OCI-M2 (cell line): ENCODE data around the gene NLRP14.

Source experiments
- DNase-seq: peaks from one replicate; lab custom pipeline; 2025; ENCODE audit not compliant: unreplicated experiment; lab: John Stamatoyannopoulos, UW

The NLRP14 gene, protein sequence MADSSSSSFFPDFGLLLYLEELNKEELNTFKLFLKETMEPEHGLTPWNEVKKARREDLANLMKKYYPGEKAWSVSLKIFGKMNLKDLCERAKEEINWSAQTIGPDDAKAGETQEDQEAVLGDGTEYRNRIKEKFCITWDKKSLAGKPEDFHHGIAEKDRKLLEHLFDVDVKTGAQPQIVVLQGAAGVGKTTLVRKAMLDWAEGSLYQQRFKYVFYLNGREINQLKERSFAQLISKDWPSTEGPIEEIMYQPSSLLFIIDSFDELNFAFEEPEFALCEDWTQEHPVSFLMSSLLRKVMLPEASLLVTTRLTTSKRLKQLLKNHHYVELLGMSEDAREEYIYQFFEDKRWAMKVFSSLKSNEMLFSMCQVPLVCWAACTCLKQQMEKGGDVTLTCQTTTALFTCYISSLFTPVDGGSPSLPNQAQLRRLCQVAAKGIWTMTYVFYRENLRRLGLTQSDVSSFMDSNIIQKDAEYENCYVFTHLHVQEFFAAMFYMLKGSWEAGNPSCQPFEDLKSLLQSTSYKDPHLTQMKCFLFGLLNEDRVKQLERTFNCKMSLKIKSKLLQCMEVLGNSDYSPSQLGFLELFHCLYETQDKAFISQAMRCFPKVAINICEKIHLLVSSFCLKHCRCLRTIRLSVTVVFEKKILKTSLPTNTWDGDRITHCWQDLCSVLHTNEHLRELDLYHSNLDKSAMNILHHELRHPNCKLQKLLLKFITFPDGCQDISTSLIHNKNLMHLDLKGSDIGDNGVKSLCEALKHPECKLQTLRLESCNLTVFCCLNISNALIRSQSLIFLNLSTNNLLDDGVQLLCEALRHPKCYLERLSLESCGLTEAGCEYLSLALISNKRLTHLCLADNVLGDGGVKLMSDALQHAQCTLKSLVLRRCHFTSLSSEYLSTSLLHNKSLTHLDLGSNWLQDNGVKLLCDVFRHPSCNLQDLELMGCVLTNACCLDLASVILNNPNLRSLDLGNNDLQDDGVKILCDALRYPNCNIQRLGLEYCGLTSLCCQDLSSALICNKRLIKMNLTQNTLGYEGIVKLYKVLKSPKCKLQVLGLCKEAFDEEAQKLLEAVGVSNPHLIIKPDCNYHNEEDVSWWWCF

DNA sequence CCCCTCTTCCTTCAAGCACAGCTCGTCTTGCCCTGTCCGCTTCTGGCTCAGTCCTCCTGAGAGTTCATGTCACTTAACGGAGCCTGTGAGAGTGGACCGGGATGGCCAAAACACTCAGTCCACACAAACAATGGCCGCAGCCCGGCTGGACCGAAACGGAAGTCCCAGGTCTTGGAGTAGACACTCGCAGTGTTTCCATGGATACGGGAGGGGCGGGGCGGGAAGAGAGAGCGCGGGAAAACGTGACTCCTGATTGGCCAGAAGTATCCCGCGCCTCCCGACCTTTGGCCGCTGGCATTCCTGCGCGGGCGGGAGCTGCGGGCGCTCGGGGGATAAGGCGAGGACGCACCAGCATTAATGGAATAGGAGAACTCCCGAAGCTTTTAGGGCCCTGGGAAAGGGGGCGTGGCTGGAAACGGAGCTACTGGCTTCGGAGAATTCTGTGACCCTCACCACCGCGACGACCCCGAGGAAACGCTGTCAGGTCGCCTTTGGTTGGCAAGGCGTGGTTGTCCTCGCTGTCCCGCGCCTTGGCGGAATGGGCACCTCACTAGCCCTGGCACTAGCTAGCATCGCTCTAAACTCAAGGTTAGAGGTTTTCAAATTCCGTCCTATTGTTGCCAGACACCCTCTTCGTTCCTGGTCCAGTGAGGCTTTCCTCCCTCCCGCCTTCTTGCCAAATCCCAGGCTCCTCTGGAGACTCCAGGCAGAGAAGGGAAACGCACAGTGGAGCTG, at the start of gene NLRP14, which contains the start of gene ZNF214:
TSS of gene NLRP14 (plus strand) at position 297 of the 735 bp plus-strand sequence. CDS start 18,108 bp downstream, outside the sequence.
TSS of gene ZNF214 (minus strand) at position 164 of the 735 bp plus-strand sequence. CDS start 17,511 bp downstream, outside the sequence.
- DNase-seq, result no peak

DNA sequence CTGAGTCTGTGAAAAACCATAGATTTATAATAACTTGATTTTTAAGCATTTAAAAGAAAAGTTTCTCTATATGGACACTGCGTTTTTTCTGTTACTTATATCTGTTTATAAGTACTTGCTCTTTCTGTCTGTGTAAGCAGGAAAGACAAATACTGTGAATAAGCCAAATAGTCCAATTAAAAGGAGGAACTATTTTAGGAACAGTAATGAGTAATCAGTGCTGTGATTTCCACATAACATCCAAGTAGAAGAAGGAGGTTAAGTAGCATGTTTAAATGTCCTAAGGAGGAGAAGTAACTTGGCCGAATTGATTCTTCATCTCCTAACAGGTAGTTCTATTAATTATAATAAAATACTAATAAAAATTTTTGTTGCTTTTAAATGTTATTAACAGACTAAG, 40.9 kb upstream of the NLRP14 start:
- no peak for DNase-seq

DNA sequence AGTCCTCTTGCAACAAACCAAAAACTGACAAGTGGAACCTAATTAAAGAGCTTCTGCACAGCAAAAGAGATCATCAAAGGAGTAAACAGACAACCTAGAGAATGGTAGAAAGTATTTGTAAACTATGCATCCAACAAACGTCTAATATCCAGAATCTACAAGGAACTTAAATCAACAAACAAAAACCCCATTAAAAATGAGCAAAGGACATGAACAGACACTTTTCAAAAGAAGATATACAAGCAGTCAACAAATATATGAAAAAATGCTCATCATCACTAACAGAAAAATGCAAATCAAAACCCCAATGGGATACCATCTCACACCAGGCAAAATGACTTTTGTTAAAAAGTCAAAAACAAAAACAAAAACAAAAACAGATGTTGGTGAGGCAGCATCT, 33.8 kb upstream of the NLRP14 start:
- no peak for DNase-seq

DNA sequence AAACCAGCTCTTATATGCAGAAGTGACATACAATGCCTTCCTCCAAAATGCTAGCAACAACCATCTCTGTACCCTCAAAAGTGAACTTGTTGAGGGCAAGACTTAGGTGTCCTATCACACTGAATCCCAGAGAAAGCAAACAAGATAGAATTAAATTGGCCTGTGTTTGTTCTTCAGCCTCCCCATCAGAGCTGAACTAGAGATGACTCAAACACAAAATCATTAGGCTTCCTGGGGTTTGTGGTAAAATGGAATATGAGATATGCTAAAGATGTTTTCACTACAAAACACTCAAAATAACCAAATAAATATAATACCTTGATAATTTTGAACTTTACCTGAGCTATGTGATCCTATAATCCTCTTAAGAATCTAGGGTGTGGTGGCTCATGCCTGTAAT, 31.8 kb upstream of the NLRP14 start:
- no peak for DNase-seq

DNA sequence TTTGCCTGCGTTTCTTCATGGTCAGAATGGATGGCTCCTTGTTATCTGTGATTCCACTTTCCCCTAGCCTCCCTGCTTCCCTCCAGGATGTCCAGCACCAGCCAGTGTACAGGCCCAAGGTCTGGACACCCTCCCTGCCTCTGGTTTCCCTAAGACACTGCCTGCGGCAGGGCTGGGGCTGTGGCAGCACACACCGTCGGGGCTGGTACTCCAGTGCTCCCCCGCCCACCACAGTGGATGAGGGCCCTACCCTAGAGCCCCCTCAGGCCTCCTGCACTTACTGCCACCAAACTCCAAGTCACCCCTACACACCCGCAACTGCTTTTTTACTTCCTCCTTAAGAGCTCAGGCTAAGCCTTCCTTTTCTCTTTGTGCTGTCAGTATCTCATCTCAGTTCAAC, 29.1 kb upstream of the NLRP14 start:
- no peak for DNase-seq

DNA sequence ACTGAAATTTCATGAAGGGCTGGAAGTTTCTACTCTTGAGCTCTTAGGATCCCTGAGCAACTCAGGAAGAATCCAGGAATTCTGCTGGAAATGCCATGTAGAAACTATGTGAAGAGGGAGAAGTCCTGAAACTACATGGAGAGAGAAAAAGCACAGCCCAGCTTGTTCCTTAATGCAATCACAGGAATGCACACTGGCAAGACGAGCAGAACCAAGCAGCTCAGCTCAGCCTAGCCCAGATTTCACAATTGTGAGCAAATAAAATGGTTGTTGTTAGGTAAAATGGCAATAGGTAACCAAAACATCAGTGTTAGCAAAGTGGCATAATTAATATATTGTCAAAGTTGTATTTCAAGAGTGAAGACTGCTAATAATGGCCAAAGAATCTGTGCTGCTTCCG, 28.3 kb upstream of the NLRP14 start:
- DNase-seq, result no peak

DNA sequence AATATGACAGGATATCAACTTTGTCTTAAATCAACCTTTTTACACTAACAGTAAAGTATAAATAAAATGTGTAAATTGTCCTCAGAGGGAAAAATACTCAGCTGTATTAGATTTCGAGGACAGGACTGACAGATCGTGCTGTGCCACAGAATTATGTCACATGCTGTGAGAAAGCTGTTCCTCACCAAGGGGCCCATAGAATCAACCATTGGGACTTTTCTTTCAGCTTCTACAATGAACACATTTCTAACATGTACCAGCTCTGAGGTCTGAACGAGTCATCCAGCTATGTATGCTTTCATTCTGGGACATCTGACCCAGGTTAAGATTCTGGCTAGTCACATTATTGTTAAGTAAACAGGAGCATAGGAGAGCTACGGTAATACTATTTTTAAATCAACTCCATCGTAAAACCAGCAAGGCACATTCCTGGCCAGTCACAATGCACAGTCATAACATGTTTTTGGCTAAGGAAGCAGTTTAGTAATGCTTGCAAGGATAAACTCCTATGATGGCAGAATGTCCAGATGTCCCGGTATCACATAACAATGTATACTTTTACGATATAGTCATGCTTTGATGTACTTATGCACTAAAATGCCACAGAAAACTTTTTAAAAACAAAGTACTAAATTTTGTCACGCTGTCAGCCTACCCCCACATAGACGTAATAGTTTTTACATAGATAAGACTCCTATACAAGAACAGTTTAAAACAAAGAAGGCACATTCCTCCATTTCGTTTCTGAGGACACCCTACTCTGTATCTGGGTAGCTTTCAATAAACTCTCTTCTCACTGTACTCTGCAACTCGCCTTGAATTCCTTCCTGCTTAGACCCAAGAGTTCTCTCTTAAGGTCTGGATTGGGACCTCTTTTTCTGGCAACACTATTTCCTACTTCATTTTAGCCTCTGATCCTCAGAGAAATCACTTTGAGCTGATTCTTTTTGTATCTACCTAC, 27.5 kb upstream of the NLRP14 start:
- no peak for DNase-seq

DNA sequence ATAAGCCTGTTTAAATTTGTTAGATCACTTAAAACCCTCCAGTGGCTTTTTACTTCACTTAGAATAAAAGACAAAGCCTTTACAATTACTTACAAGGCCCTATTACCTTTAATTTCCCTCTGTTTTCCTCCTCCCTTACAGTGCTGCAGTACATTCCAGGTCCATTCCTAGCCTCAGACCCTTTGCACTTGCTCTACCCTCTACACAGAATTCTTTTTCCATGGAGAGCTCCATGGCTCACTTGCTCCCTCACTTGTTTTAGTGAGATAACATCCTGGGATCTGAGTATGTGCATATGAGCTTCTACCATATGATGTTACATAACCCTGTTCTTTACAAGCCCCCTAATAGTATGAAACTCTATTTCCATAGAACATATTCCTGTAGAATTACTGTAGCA, 24.6 kb upstream of the NLRP14 start:
- DNase-seq, result no peak

DNA sequence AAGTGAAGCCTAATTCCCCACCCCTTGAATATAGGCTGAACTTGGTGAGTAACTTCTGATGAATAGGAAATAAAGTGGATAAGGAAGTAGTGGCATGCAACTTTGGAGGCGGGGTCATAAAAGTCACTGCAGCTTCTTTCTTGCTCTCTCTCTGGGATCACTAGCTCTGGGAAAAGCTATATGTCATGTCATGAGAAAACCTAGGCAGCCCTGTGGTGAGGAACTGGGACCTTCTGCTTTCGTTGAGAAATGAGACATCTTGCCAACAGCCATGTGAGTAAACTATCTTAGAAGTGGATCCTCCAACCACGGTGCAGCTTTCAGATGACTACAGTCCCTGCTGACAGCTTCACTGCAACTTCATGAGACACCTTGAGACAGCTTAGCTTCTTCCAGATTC, 15.8 kb upstream of the NLRP14 start:
- no peak for DNase-seq

DNA sequence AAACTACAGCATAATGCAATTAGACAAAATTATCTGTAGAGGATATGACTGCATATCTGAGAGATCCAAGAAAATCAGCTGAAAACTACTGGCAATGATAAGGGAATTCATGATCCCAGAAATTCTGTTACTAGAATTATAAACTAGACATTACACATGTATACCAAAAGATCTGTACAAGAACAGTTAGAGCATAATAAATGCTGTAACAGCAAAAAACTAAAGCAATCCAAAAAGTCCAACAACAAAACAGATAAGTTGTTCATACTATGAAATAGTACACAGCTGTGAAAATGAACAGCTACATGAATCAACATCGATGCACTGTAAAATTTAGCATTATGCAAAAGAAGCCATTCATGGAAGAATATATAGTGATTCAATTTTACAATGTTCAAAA, 6.2 kb upstream of the NLRP14 start:
- DNase-seq, result no peak

DNA sequence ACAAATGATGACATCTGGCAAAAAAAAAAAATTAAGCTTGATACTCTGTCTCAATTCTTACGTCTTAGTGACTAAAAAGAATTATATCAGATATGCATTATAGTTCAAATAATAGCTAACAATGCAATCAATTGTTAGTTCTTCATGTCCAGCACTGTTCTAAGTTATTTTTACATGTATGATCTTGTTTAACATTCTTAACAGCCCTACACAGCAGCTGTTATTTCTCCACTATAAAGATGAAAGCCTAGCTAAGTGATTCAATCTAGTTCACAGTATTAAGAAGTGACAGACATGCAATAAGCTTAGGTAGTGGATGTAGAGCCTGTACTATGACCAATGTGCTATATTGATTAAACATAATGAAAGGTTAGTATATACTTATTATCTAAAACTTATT, 4.3 kb upstream of the NLRP14 start:
- DNase-seq, result no peak

DNA sequence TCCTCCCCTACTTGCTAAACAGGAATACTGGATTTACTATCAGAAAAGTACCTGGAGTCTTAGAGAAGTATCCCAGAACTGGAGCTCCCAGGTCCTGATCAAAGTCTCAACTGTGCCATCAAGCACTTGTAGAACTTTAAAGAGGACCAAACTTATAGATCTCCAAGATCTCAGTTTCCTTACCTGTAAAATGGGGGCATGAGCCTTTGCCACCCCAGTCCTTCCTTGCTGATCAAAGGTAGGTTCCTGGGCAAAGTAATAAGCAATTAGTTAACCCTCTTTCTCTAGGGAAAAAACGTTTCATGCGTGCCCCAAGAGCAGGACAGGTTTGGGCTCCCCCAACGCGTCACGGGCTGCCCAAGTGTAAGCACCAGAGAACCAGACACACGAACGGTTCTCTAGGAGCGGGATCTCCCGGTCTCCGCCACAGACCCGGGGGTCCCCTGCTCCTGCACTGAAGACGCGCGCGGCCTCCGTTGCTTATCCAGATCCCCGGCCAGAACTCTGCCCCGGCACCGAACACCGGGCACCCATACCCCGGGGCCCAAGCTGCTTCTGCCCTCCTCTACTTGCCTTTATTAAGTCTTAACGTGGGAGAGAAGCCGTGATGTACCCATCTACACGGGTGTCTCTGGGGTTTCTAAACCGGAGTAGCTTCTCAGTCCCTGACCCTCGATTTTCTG, 638 bp upstream of the NLRP14 start:
- no peak for DNase-seq

DNA sequence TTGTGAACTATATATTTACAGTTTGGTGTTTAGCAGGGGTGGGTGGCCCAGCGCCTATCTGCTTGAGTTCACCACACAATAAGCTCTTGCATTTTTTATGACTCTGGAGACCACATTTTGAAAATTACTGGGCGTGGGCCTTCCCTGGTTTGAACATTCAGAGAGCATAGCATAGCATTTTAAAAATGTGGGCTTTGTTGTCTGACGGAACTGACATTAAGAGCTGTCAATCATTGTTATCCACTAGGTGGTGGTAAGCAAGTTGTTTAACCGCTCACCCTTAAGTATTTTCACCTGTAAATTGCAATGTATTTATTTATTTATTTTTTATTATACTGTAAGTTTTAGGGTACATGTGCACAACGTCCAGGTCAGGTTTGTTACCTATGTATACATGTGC, 1.0 kb downstream of the NLRP14 start:
- no peak for DNase-seq

DNA sequence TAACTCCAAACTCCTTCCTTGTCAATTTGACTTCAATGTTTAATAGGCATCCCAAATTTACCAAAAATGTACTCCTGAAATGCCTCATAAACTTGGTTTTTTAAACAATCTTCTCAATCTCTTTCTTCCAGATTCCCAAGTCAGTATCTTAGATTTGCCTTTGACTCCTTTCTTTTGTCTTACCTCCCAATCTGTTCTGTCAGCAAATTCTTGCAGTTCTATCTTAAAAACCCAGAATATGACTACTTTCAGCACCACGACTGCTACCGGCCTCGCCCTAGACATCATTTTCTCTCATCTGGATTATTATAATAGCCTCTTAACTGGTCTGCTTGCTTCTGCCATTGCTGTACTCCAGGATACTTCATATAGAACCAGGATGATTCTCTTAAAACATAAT, 7.9 kb downstream of the NLRP14 start:
- DNase-seq, result no peak

DNA sequence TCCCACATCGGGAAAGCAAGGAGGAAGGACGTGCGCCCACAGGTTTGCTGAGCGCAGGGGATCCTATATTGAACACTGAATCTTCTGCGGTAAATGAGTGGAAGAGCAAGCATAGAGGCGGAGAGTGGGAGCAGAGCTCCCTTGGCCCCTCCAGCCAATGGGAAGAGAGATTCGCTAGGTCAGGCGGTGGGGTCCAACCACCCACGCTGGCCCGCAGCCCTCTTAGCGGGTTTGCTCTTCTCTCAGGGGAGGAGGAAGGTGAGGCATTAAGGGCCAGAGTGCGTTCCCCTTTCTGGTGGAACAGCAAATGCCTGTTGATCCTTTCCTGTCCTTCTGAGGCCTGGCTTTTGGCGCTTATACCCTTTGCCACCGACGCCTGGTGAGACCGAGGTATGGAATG, 10.6 kb downstream of the NLRP14 start:
- DNase-seq, result no peak

DNA sequence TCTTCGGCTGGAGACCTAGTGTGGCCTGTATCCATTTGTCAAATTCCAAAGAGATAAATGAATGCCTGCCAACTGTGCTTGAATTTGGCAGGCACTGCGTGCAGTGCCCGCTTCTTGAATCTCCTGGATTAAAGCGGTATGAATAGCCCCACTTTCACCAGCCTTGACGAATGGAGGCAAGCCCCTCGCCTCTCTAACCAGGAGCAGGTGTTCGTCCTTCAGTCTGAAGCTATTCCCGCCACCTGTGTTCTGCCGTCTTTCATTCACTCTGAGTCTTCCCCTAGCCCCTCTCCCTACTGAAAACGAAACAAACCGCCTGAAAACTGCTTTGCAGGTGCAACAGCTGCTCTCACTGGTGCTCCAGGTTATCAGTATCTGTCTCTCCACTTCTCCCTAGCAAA, 11.2 kb downstream of the NLRP14 start:
- DNase-seq, result no peak

DNA sequence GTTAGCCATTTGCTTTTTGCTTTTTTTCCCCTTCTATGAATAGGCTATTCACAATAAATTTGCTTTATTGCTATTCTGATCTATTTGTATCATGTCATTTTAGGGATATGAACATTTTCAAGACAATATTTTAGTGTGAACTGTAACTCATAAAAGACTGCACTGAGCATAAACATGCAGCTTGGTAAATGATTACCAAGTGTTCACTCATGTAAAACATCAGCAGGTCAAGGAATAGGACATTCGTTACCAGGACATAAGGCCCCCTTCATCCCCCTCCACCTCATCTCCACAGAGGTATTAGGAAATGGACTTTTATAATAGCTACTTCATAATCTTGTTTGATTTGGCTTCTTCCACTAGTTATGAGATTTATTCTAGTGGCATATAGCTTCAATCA, 12.4 kb downstream of the NLRP14 start:
- DNase-seq, result no peak

DNA sequence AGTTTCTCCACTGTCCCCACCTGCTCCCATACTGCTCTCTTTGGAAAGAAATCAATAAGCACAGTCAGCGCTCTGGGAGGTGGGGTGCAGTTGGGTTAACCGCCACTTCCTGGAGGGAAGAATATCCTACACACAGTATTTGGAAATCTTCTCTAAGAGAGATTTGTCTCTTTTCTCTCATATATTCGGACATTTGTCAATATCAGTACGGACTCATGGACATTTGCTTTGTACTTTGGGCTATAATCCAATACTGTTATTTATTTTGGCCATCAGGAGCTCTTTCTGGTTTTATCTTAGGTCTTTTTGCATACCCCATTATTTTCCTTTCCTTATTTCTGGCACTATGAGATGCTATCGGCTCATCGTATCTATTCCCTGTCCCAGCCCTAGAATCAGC, 13.7 kb downstream of the NLRP14 start:
- DNase-seq, result no peak

DNA sequence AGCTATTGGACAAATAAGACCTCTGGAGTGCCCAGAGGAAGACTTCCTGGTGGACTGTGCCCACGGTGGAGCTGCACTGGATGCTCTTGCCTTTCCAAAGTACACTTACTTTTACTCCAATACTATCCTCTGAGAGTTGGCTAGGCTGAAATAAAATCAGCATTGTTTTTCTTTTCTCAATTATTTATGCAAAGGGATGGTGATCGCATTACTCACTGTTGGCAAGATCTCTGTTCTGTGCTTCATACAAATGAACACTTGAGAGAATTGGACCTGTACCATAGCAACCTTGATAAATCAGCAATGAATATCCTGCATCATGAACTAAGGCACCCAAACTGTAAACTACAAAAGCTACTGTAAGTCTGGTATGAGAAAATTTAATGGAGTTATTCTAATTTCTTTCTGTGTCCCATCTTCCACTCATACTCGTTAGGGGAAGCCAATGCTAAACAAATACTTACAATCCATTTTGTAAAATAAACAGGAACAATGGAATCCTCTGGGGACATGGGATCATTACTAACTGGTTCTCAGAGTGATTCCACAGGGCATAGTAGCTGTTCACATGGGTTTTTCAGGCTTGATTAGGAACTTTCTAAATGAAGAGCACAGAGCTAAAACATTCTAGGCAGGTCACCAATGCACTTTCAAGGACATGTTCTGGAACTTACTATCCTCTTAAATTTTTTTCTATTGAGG, 26.3 kb downstream of the NLRP14 start:
- no peak for DNase-seq
